Transverse colon (tissue), 4 donors: ENCODE measurements around the gene SRSF9.

Experiments used
- CTCF ChIP-seq, 5 experiments: fragments of 200-600 bp in 3 of 5; fragments of 450-650 bp in 2 of 5; sonication (generic) in 3 of 5; IDR thresholded peaks; 1 replicate in 2 of 5; 2 replicates in 3 of 5; pipeline ENCODE4 v1.5.1; 2016 to 2017; ENCODE audit warnings: antibody characterized with exemption in 5 of 5, inconsistent platforms in 3 of 5, mild to moderate bottlenecking in 2 of 5, moderate library complexity in 1 of 5
- EP300 ChIP-seq: sonication (generic); formaldehyde crosslinking; IDR thresholded peaks from one replicate; pipeline ENCODE4 v1.6.1; 2017; ENCODE audit warnings: antibody characterized with exemption, low read depth
- POLR2A ChIP-seq: fragments of 450-650 bp; IDR thresholded peaks from one replicate; pipeline ENCODE4 v1.6.1; 2016; ENCODE audit warnings: antibody characterized with exemption, mild to moderate bottlenecking, moderate library complexity
- POLR2AphosphoS5 ChIP-seq, 3 donors: sonication (generic); formaldehyde crosslinking; IDR thresholded peaks; one replicate each; pipeline ENCODE4 v1.6.1; 2016; ENCODE audit warnings: antibody characterized with exemption in 3 of 3

GRCh38 chr12:120463712-120464111 is 5.8 kb downstream of the SRSF9 start:
- TF ChIP-seq CTCF (IDR thresholded peaks at IDR 0.05), result no peak
- no peak for TF ChIP-seq POLR2A
- no peak for TF ChIP-seq POLR2AphosphoS5 (IDR thresholded peaks at IDR 0.05)
- TF ChIP-seq EP300, result no peak
